HG03442 (cell line): ENCODE measurements around the gene PIN1.

Experiments used
- ATAC-seq: cut with Tn5 transposase; IDR thresholded peaks from one replicate; pipeline ENCODE4 v1.9.1; 2021; ENCODE audit warnings: mild to moderate bottlenecking, moderate library complexity; ENCODE audit not compliant: unreplicated experiment

The PIN1 gene

GRCh38 chr19:9854282-9854846 lies 19.2 kb downstream of the PIN1 start:
- ATAC-seq = no peak

GRCh38 chr19:9856609-9857008 lies 21.5 kb downstream of the PIN1 start:
- no peak for ATAC-seq

GRCh38 chr19:9857076-9857721 lies 22.1 kb downstream of the PIN1 start:
- ATAC-seq = no peak

- no peak for ATAC-seq
These were observed 23.0 kb downstream of the PIN1 start for GRCh38 chr19:9857920-9858746.

GRCh38 chr19:9858766-9859165 lies 23.6 kb downstream of the PIN1 start:
- no peak for ATAC-seq

GRCh38 chr19:9860407-9860806 lies 25.3 kb downstream of the PIN1 start:
- no peak for ATAC-seq

- ATAC-seq = no peak
These were observed 26.4 kb downstream of the PIN1 start for GRCh38 chr19:9861503-9861902.

- ATAC-seq = no peak
These were observed 27.8 kb downstream of the PIN1 start for GRCh38 chr19:9862938-9863337.

GRCh38 chr19:9863759-9864158 lies 28.6 kb downstream of the PIN1 start:
- no peak for ATAC-seq

GRCh38 chr19:9865732-9866501 lies 30.8 kb downstream of the PIN1 start:
- ATAC-seq = no peak

GRCh38 chr19:9868983-9869617 lies 34.0 kb downstream of the PIN1 start:
- ATAC-seq = no peak

GRCh38 chr19:9871626-9872338 lies 36.7 kb downstream of the PIN1 start:
- ATAC-seq = no peak

GRCh38 chr19:9872618-9873242 lies 37.6 kb downstream of the PIN1 start:
- no peak for ATAC-seq

GRCh38 chr19:9875031-9875627 lies 40.0 kb downstream of the PIN1 start:
- no peak for ATAC-seq

GRCh38 chr19:9875796-9876195 lies 40.7 kb downstream of the PIN1 start:
- no peak for ATAC-seq

GRCh38 chr19:9877780-9878510 lies 42.8 kb downstream of the PIN1 start:
- ATAC-seq = no peak

- ATAC-seq = no peak
These were observed 43.5 kb downstream of the PIN1 start for GRCh38 chr19:9878511-9879196.

- no peak for ATAC-seq
These were observed 46.6 kb downstream of the PIN1 start for GRCh38 chr19:9881720-9882119.
